WTC11 (cell line): ENCODE data around the gene HOXB1. TPM values are rescaled to one million over a fixed set of nuclear protein-coding genes. Genes with fewer than 3 reads are reported as not detected.
A peak's percentile ranks its signal among the peaks of the same experiment; 100 is the strongest.

ENCODE experiments used
- ATAC-seq: fragments of 200-7000 bp; cut with Tn5 transposase; 2 replicates; pipeline ENCODE4 v1.10.0; 2021; ENCODE audit warnings: mild to moderate bottlenecking, moderate library complexity
- Bru-seq: library from RNA; stranded (reverse); fragments of 400-500 nt; gene quantifications from one replicate; lab custom pipeline; 2021; lab: Mats Ljungman, UMichigan
- CTCF ChIA-PET: fragments of 300-600 bp; sonication (Branson Sonifier 250); formaldehyde crosslinking; loops from one replicate; lab custom pipeline; 2021; ENCODE audit warnings: antibody characterized with exemption; lab: Charles Lee
- POLR2A ChIA-PET: fragments of 350-600 bp; sonication (Branson Sonifier 250); formaldehyde crosslinking; loops from one replicate; lab custom pipeline; 2021; ENCODE audit warnings: antibody characterized with exemption; lab: Charles Lee
- DNase-seq: peaks from one replicate; pipeline ENCODE4 v3.0.0; 2021; ENCODE audit warnings: low spot score
- H3K27ac Mint-ChIP-seq: 2 replicates; pipeline ENCODE4 v1.8.0; 2021; ENCODE audit warnings: mixed read lengths
- H3K27me3 Mint-ChIP-seq: 2 replicates; pipeline ENCODE4 v1.8.0; 2021; ENCODE audit warnings: low read depth, mild to moderate bottlenecking, moderate library complexity, mixed read lengths
- H3K36me3 Mint-ChIP-seq: 2 replicates; pipeline ENCODE4 v1.8.0; 2021; ENCODE audit warnings: mixed read lengths
- H3K4me1 Mint-ChIP-seq: 2 replicates; pipeline ENCODE4 v1.8.0; 2022; ENCODE audit warnings: mixed read lengths
- H3K4me3 Mint-ChIP-seq: 2 replicates; pipeline ENCODE4 v1.8.0; 2021; ENCODE audit warnings: mild to moderate bottlenecking, moderate library complexity, mixed read lengths
- H3K9me3 Mint-ChIP-seq: 2 replicates; pipeline ENCODE4 v1.8.0; 2021; ENCODE audit warnings: mixed read lengths
- CREM ChIP-seq: sonication (generic); formaldehyde crosslinking; IDR thresholded peaks from 2 replicates; pipeline ENCODE4 v1.8.1; 2022; ENCODE audit warnings: mild to moderate bottlenecking, missing genetic modification reagents, moderate library complexity
- EMX1 ChIP-seq: fragments of 250-450 bp; sonication (Bioruptor Pico); IDR thresholded peaks from 2 replicates; pipeline ENCODE4 v1.8.0; 2021; ENCODE audit warnings: mild to moderate bottlenecking
- FOXJ3 ChIP-seq: sonication (generic); formaldehyde crosslinking; IDR thresholded peaks from 2 replicates; pipeline ENCODE4 v1.9.0; 2021; ENCODE audit warnings: missing genetic modification reagents, mild to moderate bottlenecking, borderline replicate concordance
- GABPB1 ChIP-seq: sonication (generic); formaldehyde crosslinking; IDR thresholded peaks from 2 replicates; pipeline ENCODE4 v1.8.1; 2023; ENCODE audit warnings: mild to moderate bottlenecking, missing genetic modification reagents
- GTF2I ChIP-seq: fragments of 250-450 bp; sonication (Bioruptor Pico); conservative IDR thresholded peaks from 2 replicates; pipeline ENCODE4 v1.4.0; 2021; ENCODE audit warnings: mild to moderate bottlenecking
- KAT7 ChIP-seq: sonication (generic); formaldehyde crosslinking; IDR thresholded peaks from 2 replicates; pipeline ENCODE4 v1.8.1; 2023; ENCODE audit warnings: missing genetic modification reagents, mild to moderate bottlenecking, borderline replicate concordance
- MXD4 ChIP-seq: fragments of 250-450 bp; sonication (Bioruptor Pico); IDR thresholded peaks from 2 replicates; pipeline ENCODE4 v1.8.0; 2021; ENCODE audit warnings: mild to moderate bottlenecking, moderate library complexity, borderline replicate concordance
- NFYB ChIP-seq: sonication (generic); formaldehyde crosslinking; conservative IDR thresholded peaks from 2 replicates; pipeline ENCODE4 v1.8.0; 2022; ENCODE audit warnings: low read depth, missing genetic modification reagents
- NR3C1 ChIP-seq: sonication (generic); formaldehyde crosslinking; conservative IDR thresholded peaks from 2 replicates; pipeline ENCODE4 v1.8.1; 2023; ENCODE audit warnings: low read depth, mild to moderate bottlenecking, missing genetic modification reagents
- OVOL2 ChIP-seq: fragments of 250-450 bp; sonication (Bioruptor Pico); IDR thresholded peaks from 2 replicates; pipeline ENCODE4 v1.9.0; 2021; ENCODE audit warnings: mild to moderate bottlenecking, borderline replicate concordance
- STAT6 ChIP-seq: sonication (generic); formaldehyde crosslinking; conservative IDR thresholded peaks from 2 replicates; pipeline ENCODE4 v1.8.1; 2023; ENCODE audit warnings: mild to moderate bottlenecking, low read depth, missing genetic modification reagents, moderate library complexity
- USF1 ChIP-seq: sonication (generic); formaldehyde crosslinking; IDR thresholded peaks from 2 replicates; pipeline ENCODE4 v1.8.0; 2022; ENCODE audit warnings: mild to moderate bottlenecking, missing genetic modification reagents
- ZBTB21 ChIP-seq: sonication (generic); formaldehyde crosslinking; IDR thresholded peaks from 2 replicates; pipeline ENCODE4 v1.8.1; 2023; ENCODE audit warnings: mild to moderate bottlenecking, missing genetic modification reagents, borderline replicate concordance
- ZNF121 ChIP-seq: sonication (generic); formaldehyde crosslinking; IDR thresholded peaks from 2 replicates; pipeline ENCODE4 v1.8.0; 2023; ENCODE audit warnings: missing genetic modification reagents
- ZNF219 ChIP-seq: sonication (generic); formaldehyde crosslinking; IDR thresholded peaks from 2 replicates; pipeline ENCODE4 v1.8.0; 2023; ENCODE audit warnings: missing genetic modification reagents, mild to moderate bottlenecking, borderline replicate concordance
- ZNF263 ChIP-seq: sonication (generic); formaldehyde crosslinking; IDR thresholded peaks from 2 replicates; pipeline ENCODE4 v1.8.1; 2022; ENCODE audit warnings: low read depth, mild to moderate bottlenecking, moderate library complexity, missing genetic modification reagents
- ZNF671 ChIP-seq: fragments of 250-450 bp; sonication (Bioruptor Pico); IDR thresholded peaks from 2 replicates; pipeline ENCODE4 v1.8.0; 2021; ENCODE audit warnings: mild to moderate bottlenecking
- long read RNA-seq, 3 experiments: library from RNA in 1 of 3; library from capped mRNA in 1 of 3; library from polyadenylated mRNA in 1 of 3; unstranded in 2 of 3; stranded (forward) in 1 of 3; transcript quantifications; one replicate each; pipeline ENCODE4 v2.0.0, GENCODE V29; 2021
- total RNA-seq: library from RNA; stranded (reverse); gene quantifications from 3 replicates; pipeline ENCODE4 v1.2.3, GENCODE V29; 2021
- TF ChIP-seq, protein P1 (sequence below): fragments of 250-450 bp; sonication (Bioruptor Pico); IDR thresholded peaks from 2 replicates; pipeline ENCODE4 v1.9.0; 2021; ENCODE audit warnings: mild to moderate bottlenecking, borderline replicate concordance
- TF ChIP-seq, protein P2 (sequence below): sonication (generic); formaldehyde crosslinking; IDR thresholded peaks from 2 replicates; pipeline ENCODE4 v1.8.1; 2023; ENCODE audit warnings: mild to moderate bottlenecking, missing genetic modification reagents, moderate library complexity
- TF ChIP-seq, protein P3 (sequence below): sonication (generic); formaldehyde crosslinking; IDR thresholded peaks from 2 replicates; pipeline ENCODE4 v1.8.1; 2022; ENCODE audit warnings: mild to moderate bottlenecking, missing genetic modification reagents, moderate library complexity, borderline replicate concordance

Gene HOXB1
- total RNA-seq (0.41 to 0.63 TPM (median 0.55 TPM) in 3 replicates), Bru-seq, nascent RNA (percentile 21 among the genes with signal in this experiment)
- long read RNA-seq, experiment 1, partial matches to known transcripts = 0 of 3 reads
- long read RNA-seq, experiment 1, other reads (novel, unspliced or antisense) = 0 of 3 reads
- long read RNA-seq, experiment 2 = 0 reads
- long read RNA-seq, experiment 3 = 0 reads

- H3K36me3 Mint-ChIP-seq = no peaks in the 10 kb centered on the region
- peaks cover 96% of the 10 kb centered on the region for H3K27me3 Mint-ChIP-seq
- POLR2A ChIA-PET = no interaction called here
- H3K4me1 Mint-ChIP-seq = peaks cover 61% of the 10 kb centered on the region
- no peak within 1 kb of the TSS for H3K27ac Mint-ChIP-seq
- DNase-seq = peak; percentile 63
- peak within 1 kb of the TSS; percentile 32 for H3K4me3 Mint-ChIP-seq
- H3K9me3 Mint-ChIP-seq = no peaks in the 10 kb centered on the region
- ATAC-seq = peak; percentile 41
- CTCF ChIA-PET = interaction anchor here (1.0 kb wide), 2 partner anchors 12 to 30 kb away, joined by 3 to 6 read pairs; no protein-coding TSS in a partner anchor
- TF ChIP-seq NFYB = peak; percentile 47
- TF ChIP-seq, protein P1, sequence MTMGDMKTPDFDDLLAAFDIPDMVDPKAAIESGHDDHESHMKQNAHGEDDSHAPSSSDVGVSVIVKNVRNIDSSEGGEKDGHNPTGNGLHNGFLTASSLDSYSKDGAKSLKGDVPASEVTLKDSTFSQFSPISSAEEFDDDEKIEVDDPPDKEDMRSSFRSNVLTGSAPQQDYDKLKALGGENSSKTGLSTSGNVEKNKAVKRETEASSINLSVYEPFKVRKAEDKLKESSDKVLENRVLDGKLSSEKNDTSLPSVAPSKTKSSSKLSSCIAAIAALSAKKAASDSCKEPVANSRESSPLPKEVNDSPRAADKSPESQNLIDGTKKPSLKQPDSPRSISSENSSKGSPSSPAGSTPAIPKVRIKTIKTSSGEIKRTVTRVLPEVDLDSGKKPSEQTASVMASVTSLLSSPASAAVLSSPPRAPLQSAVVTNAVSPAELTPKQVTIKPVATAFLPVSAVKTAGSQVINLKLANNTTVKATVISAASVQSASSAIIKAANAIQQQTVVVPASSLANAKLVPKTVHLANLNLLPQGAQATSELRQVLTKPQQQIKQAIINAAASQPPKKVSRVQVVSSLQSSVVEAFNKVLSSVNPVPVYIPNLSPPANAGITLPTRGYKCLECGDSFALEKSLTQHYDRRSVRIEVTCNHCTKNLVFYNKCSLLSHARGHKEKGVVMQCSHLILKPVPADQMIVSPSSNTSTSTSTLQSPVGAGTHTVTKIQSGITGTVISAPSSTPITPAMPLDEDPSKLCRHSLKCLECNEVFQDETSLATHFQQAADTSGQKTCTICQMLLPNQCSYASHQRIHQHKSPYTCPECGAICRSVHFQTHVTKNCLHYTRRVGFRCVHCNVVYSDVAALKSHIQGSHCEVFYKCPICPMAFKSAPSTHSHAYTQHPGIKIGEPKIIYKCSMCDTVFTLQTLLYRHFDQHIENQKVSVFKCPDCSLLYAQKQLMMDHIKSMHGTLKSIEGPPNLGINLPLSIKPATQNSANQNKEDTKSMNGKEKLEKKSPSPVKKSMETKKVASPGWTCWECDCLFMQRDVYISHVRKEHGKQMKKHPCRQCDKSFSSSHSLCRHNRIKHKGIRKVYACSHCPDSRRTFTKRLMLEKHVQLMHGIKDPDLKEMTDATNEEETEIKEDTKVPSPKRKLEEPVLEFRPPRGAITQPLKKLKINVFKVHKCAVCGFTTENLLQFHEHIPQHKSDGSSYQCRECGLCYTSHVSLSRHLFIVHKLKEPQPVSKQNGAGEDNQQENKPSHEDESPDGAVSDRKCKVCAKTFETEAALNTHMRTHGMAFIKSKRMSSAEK (CRISPR knock-in tag) = no peak
- TF ChIP-seq, protein P2, sequence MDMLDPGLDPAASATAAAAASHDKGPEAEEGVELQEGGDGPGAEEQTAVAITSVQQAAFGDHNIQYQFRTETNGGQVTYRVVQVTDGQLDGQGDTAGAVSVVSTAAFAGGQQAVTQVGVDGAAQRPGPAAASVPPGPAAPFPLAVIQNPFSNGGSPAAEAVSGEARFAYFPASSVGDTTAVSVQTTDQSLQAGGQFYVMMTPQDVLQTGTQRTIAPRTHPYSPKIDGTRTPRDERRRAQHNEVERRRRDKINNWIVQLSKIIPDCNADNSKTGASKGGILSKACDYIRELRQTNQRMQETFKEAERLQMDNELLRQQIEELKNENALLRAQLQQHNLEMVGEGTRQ (CRISPR knock-in tag) = peak; percentile 82
- TF ChIP-seq USF1 (CRISPR knock-in tag) = peak; percentile 81
- TF ChIP-seq GTF2I (CRISPR knock-in tag) = no peak
- TF ChIP-seq, all 79 proteins: peak for 3
These were observed at the start of gene HOXB1 for GRCh38 chr17:48530887-48531272. Gene HOXB1 (minus strand): TSS chr17:48531011. CDS start chr17:48530904, 107 bp downstream.

- H3K4me3 Mint-ChIP-seq = no peak overlapping the region
- POLR2A ChIA-PET = interaction anchor here (1.2 kb wide), 1 partner anchor 79 kb away, joined by 5 read pairs; no protein-coding TSS in a partner anchor
- peaks cover 70% of the 10 kb centered on the region; the same call in 1 of the 2 replicates for H3K27me3 Mint-ChIP-seq
- no peak for ATAC-seq
- no peaks in the 10 kb centered on the region for H3K9me3 Mint-ChIP-seq
- TF ChIP-seq CREM (CRISPR knock-in tag) = no peak
- no peak for TF ChIP-seq MXD4 (CRISPR knock-in tag)
- TF ChIP-seq ZNF121 (CRISPR knock-in tag) = no peak
- TF ChIP-seq NR3C1 = no peak
- no peak for TF ChIP-seq ZNF263 (CRISPR knock-in tag)
- no peak for TF ChIP-seq ZNF671 (CRISPR knock-in tag)
- no peak for TF ChIP-seq ZBTB21 (CRISPR knock-in tag)
- no peak for TF ChIP-seq STAT6 (CRISPR knock-in tag)
- TF ChIP-seq OVOL2 = no peak
- TF ChIP-seq FOXJ3 = no peak
- no peak for TF ChIP-seq EMX1 (CRISPR knock-in tag)
- TF ChIP-seq, protein P3, sequence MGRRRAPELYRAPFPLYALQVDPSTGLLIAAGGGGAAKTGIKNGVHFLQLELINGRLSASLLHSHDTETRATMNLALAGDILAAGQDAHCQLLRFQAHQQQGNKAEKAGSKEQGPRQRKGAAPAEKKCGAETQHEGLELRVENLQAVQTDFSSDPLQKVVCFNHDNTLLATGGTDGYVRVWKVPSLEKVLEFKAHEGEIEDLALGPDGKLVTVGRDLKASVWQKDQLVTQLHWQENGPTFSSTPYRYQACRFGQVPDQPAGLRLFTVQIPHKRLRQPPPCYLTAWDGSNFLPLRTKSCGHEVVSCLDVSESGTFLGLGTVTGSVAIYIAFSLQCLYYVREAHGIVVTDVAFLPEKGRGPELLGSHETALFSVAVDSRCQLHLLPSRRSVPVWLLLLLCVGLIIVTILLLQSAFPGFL (CRISPR knock-in tag) = no peak
- no peak for TF ChIP-seq KAT7 (CRISPR knock-in tag)
- TF ChIP-seq GABPB1 (CRISPR knock-in tag) = no peak
- no peak for TF ChIP-seq ZNF219 (CRISPR knock-in tag)
- TF ChIP-seq, all 79 proteins: peak for 0
- peaks cover 44% of the 10 kb centered on the region for H3K4me1 Mint-ChIP-seq
- DNase-seq = no peak
- no peak overlapping the region for H3K27ac Mint-ChIP-seq
- no peaks in the 10 kb centered on the region for H3K36me3 Mint-ChIP-seq
- CTCF ChIA-PET = interaction anchor here (0.6 to 1.2 kb wide), 3 partner anchors 28 to 33 kb away, joined by 3 to 5 read pairs (median 3); no protein-coding TSS in a partner anchor
These were observed 49.1 kb upstream of the HOXB1 start for GRCh38 chr17:48579760-48580554.
